GM12872 (cell line): ENCODE data around the gene TENT5A.

Experiments used
- TF ChIP-seq, protein P1 (sequence below): IDR thresholded peaks from 3 replicates; pipeline ENCODE4 v1.5.1; 2011; ENCODE audit warnings: low read depth, mild to moderate bottlenecking, low read length, moderate library complexity; ENCODE audit not compliant: insufficient read depth

The TENT5A gene

DNA sequence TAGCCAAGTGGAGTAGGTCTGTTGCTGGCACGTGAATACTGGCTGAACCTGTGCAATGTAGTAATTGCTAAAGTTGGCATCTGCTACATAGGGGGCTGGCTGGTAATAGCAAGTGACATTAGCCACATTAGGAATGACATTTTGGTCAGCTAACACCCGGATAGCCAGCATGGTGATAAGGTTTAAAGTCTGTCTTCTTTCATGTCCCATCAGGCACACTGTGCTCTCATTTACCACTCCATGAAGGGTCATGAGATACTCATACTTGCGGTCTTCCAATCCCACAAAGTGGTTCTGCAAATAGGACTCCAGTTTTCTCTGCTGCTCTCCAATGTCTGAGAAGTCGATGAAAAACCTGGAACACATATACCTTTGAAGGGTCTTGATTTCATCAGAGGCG lies 2.8 kb downstream of the TENT5A start:
- TF ChIP-seq, protein P1, sequence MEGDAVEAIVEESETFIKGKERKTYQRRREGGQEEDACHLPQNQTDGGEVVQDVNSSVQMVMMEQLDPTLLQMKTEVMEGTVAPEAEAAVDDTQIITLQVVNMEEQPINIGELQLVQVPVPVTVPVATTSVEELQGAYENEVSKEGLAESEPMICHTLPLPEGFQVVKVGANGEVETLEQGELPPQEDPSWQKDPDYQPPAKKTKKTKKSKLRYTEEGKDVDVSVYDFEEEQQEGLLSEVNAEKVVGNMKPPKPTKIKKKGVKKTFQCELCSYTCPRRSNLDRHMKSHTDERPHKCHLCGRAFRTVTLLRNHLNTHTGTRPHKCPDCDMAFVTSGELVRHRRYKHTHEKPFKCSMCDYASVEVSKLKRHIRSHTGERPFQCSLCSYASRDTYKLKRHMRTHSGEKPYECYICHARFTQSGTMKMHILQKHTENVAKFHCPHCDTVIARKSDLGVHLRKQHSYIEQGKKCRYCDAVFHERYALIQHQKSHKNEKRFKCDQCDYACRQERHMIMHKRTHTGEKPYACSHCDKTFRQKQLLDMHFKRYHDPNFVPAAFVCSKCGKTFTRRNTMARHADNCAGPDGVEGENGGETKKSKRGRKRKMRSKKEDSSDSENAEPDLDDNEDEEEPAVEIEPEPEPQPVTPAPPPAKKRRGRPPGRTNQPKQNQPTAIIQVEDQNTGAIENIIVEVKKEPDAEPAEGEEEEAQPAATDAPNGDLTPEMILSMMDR, result no peak

- TF ChIP-seq, protein P1, result no peak
Observed at GRCh38 chr6:81748994-81749393, 3.5 kb downstream of the TENT5A start.

DNA sequence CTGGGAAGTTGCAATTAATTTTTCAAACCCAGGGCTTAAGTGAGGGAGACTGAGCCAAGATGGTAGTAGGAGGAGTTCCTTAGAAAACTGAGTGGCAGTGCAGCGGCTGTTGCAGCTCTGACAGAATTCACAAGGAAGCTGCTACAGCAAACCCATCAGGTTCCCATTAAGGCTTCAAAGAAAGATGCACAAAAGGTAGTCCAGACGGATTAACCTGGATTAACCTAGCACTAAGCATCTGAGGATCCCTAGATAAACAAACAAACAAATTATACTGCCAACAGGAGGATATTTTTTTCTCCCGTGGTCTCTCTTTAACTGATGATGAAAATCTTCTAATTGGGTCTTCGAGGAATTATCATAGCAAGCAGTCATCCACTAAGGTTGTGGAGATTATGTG lies 5.2 kb downstream of the TENT5A start:
- TF ChIP-seq, protein P1, result no peak

DNA sequence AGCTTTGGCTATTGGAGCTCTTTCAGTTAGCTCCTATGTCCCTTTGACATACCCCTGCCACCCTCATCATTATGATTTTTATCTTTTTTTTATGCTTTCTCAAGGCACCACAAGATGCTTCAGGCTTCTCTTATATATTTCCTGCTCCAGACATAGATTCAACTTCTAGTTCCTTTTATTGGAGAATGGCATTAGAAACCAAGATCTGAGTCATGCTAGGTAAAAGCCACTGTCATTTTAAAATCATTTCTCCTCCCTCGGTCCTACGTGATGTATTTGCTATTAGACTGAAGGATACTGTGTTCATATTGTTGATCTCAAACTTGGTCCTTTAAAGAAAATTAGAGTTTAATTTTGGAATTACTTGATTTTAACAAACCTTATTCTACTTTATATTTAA lies 8.3 kb downstream of the TENT5A start:
- TF ChIP-seq, protein P1, result no peak

DNA sequence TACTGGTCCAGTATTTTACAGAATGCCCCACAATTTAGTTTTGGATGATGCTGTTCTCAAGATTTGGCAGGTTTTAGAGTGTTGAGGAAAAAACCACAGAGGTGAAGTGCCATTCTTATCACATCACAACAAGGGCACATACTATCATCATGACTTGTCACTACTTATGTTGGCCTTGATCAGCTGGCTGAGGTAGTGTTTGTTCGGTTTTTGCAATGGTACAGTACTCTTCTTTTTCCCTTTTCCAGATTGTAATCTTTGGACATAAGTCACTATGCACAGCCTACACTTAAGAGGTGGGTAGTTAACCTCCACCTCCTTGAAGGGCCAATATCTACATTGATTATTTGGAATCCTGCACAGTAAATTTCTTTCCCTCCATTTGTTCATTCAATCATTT lies 8.8 kb downstream of the TENT5A start:
- TF ChIP-seq, protein P1, result no peak

GRCh38 chr6:81741689-81742088 lies 10.8 kb downstream of the TENT5A start:
- TF ChIP-seq, protein P1, result no peak

GRCh38 chr6:81739230-81740195 lies 13.0 kb downstream of the TENT5A start:
- TF ChIP-seq, protein P1, result no peak
